GM18909 (cell line): ENCODE results near the gene METRNL.

ENCODE experiments used
- ATAC-seq: cut with Tn5 transposase; IDR thresholded peaks from one replicate; pipeline ENCODE4 v1.9.1; 2021; ENCODE audit warnings: mild to moderate bottlenecking; ENCODE audit not compliant: unreplicated experiment, poor library complexity

The METRNL gene

GRCh38 chr17:83103200-83103942, 24.0 kb downstream of the METRNL start:
- no peak for ATAC-seq

- no peak for ATAC-seq
Observed at GRCh38 chr17:83103943-83104311, 24.5 kb downstream of the METRNL start.

- no peak for ATAC-seq
Observed at GRCh38 chr17:83104577-83105505, 25.4 kb downstream of the METRNL start.

GRCh38 chr17:83105512-83105911, 26.1 kb downstream of the METRNL start:
- no peak for ATAC-seq

- ATAC-seq, result no peak
Observed at GRCh38 chr17:83106056-83106588, 26.7 kb downstream of the METRNL start.

- no peak for ATAC-seq
Observed at GRCh38 chr17:83106913-83107655, 27.7 kb downstream of the METRNL start.

- ATAC-seq, result no peak
Observed at GRCh38 chr17:83107656-83108048, 28.2 kb downstream of the METRNL start.

- ATAC-seq, result no peak
Observed at GRCh38 chr17:83108709-83109108, 29.3 kb downstream of the METRNL start.

- ATAC-seq, result no peak
Observed at GRCh38 chr17:83109386-83109785, 30.0 kb downstream of the METRNL start.

- no peak for ATAC-seq
Observed at GRCh38 chr17:83109793-83110645, 30.6 kb downstream of the METRNL start.

GRCh38 chr17:83110735-83111134, 31.3 kb downstream of the METRNL start:
- ATAC-seq, result no peak

- no peak for ATAC-seq
Observed at GRCh38 chr17:83111516-83112282, 32.3 kb downstream of the METRNL start.

- ATAC-seq, result no peak
Observed at GRCh38 chr17:83113381-83113780, 34.0 kb downstream of the METRNL start.

- ATAC-seq, result no peak
Observed at GRCh38 chr17:83113792-83114191, 34.4 kb downstream of the METRNL start.

GRCh38 chr17:83114706-83115105, 35.3 kb downstream of the METRNL start:
- no peak for ATAC-seq

GRCh38 chr17:83115202-83115651, 35.8 kb downstream of the METRNL start:
- no peak for ATAC-seq

GRCh38 chr17:83115832-83116231, 36.4 kb downstream of the METRNL start:
- no peak for ATAC-seq

- no peak for ATAC-seq
Observed at GRCh38 chr17:83116311-83116771, 36.9 kb downstream of the METRNL start.
